Measurements from ENCODE around the gene ITGB7.

DNA sequence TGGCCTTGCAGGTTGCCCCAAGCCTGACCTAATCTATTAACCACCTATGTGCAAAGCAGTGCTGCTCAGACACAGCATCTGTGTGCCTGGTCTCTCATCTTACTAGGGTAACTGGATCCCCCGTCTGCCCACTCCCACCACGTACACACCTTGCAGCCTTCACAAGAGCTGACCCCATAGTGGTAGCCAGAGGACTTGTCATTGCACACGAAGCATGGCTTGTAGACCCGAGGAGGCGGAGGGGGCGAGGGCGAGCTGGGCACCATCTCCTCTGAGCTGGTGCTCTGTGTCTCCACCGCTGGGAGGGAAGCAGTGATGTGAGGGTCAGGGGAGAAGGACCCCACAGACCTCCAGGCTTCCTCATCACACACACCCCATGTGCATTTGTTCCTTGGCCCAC lies 8.4 kb upstream of the ITGB7 start:
- TF ChIP-seq, protein P1, sequence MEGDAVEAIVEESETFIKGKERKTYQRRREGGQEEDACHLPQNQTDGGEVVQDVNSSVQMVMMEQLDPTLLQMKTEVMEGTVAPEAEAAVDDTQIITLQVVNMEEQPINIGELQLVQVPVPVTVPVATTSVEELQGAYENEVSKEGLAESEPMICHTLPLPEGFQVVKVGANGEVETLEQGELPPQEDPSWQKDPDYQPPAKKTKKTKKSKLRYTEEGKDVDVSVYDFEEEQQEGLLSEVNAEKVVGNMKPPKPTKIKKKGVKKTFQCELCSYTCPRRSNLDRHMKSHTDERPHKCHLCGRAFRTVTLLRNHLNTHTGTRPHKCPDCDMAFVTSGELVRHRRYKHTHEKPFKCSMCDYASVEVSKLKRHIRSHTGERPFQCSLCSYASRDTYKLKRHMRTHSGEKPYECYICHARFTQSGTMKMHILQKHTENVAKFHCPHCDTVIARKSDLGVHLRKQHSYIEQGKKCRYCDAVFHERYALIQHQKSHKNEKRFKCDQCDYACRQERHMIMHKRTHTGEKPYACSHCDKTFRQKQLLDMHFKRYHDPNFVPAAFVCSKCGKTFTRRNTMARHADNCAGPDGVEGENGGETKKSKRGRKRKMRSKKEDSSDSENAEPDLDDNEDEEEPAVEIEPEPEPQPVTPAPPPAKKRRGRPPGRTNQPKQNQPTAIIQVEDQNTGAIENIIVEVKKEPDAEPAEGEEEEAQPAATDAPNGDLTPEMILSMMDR (IDR thresholded peaks at IDR 0.05): no peak
- TF ChIP-seq POLR2A (IDR thresholded peaks at IDR 0.05; ENCODE audit: low read depth): no peak
- TF ChIP-seq EP300 (IDR thresholded peaks at IDR 0.05): no peak
